Peyer's patch (tissue), 4 donors: ENCODE data around the gene SESTD1.

ENCODE experiments used
- POLR2A ChIP-seq, 2 donors: fragments of 450-650 bp; IDR thresholded peaks; one replicate each; pipeline ENCODE4 v1.5.1; 2017; ENCODE audit warnings: antibody characterized with exemption in 2 of 2, mild to moderate bottlenecking in 2 of 2, moderate library complexity in 2 of 2
- TF ChIP-seq, protein P1 (sequence below), 6 experiments: fragments of 450-650 bp in 4 of 6; fragments of 200-600 bp in 2 of 6; sonication (generic) in 1 of 6; IDR thresholded peaks; one replicate each; pipeline ENCODE4 v1.5.1; 2017 to 2019; ENCODE audit warnings: antibody characterized with exemption in 6 of 6, mild to moderate bottlenecking in 3 of 6, moderate library complexity in 1 of 6

DNA sequence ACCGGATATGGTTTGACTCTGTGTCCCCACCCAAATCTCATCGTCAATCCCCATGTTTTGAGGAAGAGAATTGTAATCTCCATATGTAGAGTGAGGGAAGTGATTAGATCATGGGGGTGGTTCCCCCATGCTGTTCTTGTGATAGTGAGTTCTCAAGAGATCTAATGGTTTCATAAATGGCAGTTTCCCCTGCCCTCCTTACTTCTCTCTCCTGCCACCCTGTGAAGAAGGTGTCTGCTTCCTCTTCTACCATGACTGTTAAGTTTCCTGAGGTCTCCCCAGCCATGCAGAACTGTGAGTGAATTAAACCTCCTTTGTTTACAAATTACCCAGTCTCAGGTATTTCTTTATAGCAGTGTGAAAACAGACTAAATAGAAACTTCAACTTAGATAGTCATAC lies 69.5 kb downstream of the SESTD1 start:
- TF ChIP-seq, protein P1, sequence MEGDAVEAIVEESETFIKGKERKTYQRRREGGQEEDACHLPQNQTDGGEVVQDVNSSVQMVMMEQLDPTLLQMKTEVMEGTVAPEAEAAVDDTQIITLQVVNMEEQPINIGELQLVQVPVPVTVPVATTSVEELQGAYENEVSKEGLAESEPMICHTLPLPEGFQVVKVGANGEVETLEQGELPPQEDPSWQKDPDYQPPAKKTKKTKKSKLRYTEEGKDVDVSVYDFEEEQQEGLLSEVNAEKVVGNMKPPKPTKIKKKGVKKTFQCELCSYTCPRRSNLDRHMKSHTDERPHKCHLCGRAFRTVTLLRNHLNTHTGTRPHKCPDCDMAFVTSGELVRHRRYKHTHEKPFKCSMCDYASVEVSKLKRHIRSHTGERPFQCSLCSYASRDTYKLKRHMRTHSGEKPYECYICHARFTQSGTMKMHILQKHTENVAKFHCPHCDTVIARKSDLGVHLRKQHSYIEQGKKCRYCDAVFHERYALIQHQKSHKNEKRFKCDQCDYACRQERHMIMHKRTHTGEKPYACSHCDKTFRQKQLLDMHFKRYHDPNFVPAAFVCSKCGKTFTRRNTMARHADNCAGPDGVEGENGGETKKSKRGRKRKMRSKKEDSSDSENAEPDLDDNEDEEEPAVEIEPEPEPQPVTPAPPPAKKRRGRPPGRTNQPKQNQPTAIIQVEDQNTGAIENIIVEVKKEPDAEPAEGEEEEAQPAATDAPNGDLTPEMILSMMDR (IDR thresholded peaks at IDR 0.05), result no peak
- no peak for TF ChIP-seq POLR2A (IDR thresholded peaks at IDR 0.05)
